SK-N-SH (cell line): ENCODE results near the gene NFRKB. TPM values are rescaled to one million over a fixed set of nuclear protein-coding genes. Genes with fewer than 3 reads are reported as not detected.

Source experiments
- CTCF ChIA-PET: fragments of 300-600, 350-600 bp; formaldehyde crosslinking; extraction: SDS; loops from one replicate; lab custom pipeline; 2021; lab: Yijun Ruan, JAX
- POLR2A ChIA-PET: fragments of 350-600 bp; sonication (Branson Sonifier 250); formaldehyde crosslinking; extraction: SDS; loops from one replicate; lab custom pipeline; 2020; ENCODE audit warnings: antibody characterized with exemption, inconsistent platforms; lab: Yijun Ruan, JAX
- DNase-seq: peaks from one replicate; pipeline ENCODE4 v3.0.0; 2012
- H2AFZ ChIP-seq: fragments of 200-600 bp; sonication (generic); 2 replicates; pipeline ENCODE4 v1.8.1; 2016; ENCODE audit warnings: antibody characterized with exemption, mild to moderate bottlenecking, low read depth
- H3F3A ChIP-seq: fragments of 200-600 bp; sonication (generic); replicated peaks from 2 replicates; pipeline ENCODE3; 2016; ENCODE audit warnings: antibody characterized with exemption, mild to moderate bottlenecking; ENCODE audit not compliant: insufficient read depth
- H3K27ac ChIP-seq, 2 experiments: fragments of 200-500 bp in 1 of 2; fragments of 200-600 bp in 1 of 2; sonication (Bioruptor generic) in 1 of 2; sonication (generic), shearing (Covaris generic) in 1 of 2; 2 replicates each; pipeline versions ENCODE4 v1.5.1 to v1.6.1; 2014 to 2016; ENCODE audit warnings: low read depth in 2 of 2, inconsistent platforms in 1 of 2, low read length in 1 of 2, mild to moderate bottlenecking in 1 of 2, mixed read lengths in 1 of 2
- H3K27me3 ChIP-seq: fragments of 200-600 bp; sonication (generic), shearing (Covaris generic); 2 replicates; pipeline ENCODE4 v1.6.1; 2016; ENCODE audit warnings: mixed run types; ENCODE audit not compliant: insufficient read depth
- H3K36me3 ChIP-seq, 2 experiments: fragments of 200-500 bp in 1 of 2; fragments of 200-600 bp in 1 of 2; sonication (Bioruptor generic) in 1 of 2; sonication (generic) in 1 of 2; replicated peaks in 1 of 2; 2 replicates each; pipeline versions ENCODE3 to v1.5.1; 2014 to 2016; ENCODE audit warnings: low read length in 1 of 2, mild to moderate bottlenecking in 1 of 2; ENCODE audit not compliant: insufficient read depth in 2 of 2, control insufficient read depth in 1 of 2
- H3K4me1 ChIP-seq, 2 experiments: fragments of 200-500 bp in 1 of 2; fragments of 200-600 bp in 1 of 2; sonication (Bioruptor generic) in 1 of 2; sonication (generic), shearing (Covaris generic) in 1 of 2; 2 replicates each; pipeline versions ENCODE4 v1.5.1 to v1.6.1; 2014 to 2016; ENCODE audit warnings: low read depth in 1 of 2, low read length in 1 of 2, mixed run types in 1 of 2; ENCODE audit not compliant: insufficient read depth in 2 of 2, control insufficient read depth in 1 of 2
- H3K4me2 ChIP-seq: fragments of 200-600 bp; sonication (generic), shearing (Covaris generic); 2 replicates; pipeline ENCODE4 v1.6.1; 2017; ENCODE audit warnings: mixed run types
- H3K4me3 ChIP-seq, 2 experiments: fragments of 200-500 bp in 1 of 2; fragments of 200-600 bp in 1 of 2; sonication (Bioruptor generic) in 1 of 2; sonication (generic), shearing (Covaris generic) in 1 of 2; 2 replicates each; pipeline versions ENCODE4 v1.5.1 to v1.8.1; 2014 to 2016; ENCODE audit warnings: low read depth in 2 of 2, inconsistent platforms in 1 of 2, low read length in 1 of 2, mild to moderate bottlenecking in 1 of 2, mixed read lengths in 1 of 2, moderate library complexity in 1 of 2
- H3K79me2 ChIP-seq: fragments of 200-600 bp; sonication (generic); 2 replicates; pipeline ENCODE4 v1.8.1; 2017; ENCODE audit warnings: mild to moderate bottlenecking; ENCODE audit not compliant: insufficient read depth
- H3K9ac ChIP-seq: fragments of 200-600 bp; sonication (generic); 2 replicates; pipeline ENCODE4 v1.6.1; 2017; ENCODE audit warnings: mixed run types
- H3K9me2 ChIP-seq: fragments of 200-600 bp; sonication (generic); 2 replicates; pipeline ENCODE4 v1.6.1; 2017; ENCODE audit warnings: mixed run types
- H3K9me3 ChIP-seq: fragments of 200-600 bp; sonication (generic); 2 replicates; pipeline ENCODE4 v1.6.1; 2017; ENCODE audit warnings: mixed run types, mild to moderate bottlenecking, moderate library complexity
- H4K20me1 ChIP-seq: fragments of 200-600 bp; sonication (generic); 2 replicates; pipeline ENCODE4 v1.6.1; 2017; ENCODE audit warnings: mild to moderate bottlenecking, mixed run types; ENCODE audit not compliant: insufficient read depth
- ELF1 ChIP-seq: IDR thresholded peaks from 2 replicates; pipeline ENCODE4 v1.4.0; 2012
- EZH2phosphoT487 ChIP-seq: fragments of 200-600 bp; sonication (generic); IDR thresholded peaks from 2 replicates; pipeline ENCODE4 v1.6.1; 2017; ENCODE audit warnings: low read depth, mixed run types, mild to moderate bottlenecking, antibody characterized with exemption, moderate library complexity, borderline replicate concordance
- GATA2 ChIP-seq: sonication (generic); formaldehyde crosslinking; IDR thresholded peaks from 2 replicates; pipeline ENCODE4 v1.5.0; 2020; ENCODE audit warnings: mild to moderate bottlenecking, missing genetic modification reagents
- JUND ChIP-seq: IDR thresholded peaks from 2 replicates; pipeline ENCODE4 v1.4.0; 2012
- NFIC ChIP-seq: IDR thresholded peaks from 2 replicates; pipeline ENCODE4 v1.4.0; 2012; ENCODE audit warnings: borderline replicate concordance
- NRF1 ChIP-seq: IDR thresholded peaks from 2 replicates; pipeline ENCODE4 v1.6.1; 2012; ENCODE audit warnings: low read depth, mild to moderate bottlenecking, low read length
- RAD21 ChIP-seq: IDR thresholded peaks from 2 replicates; pipeline ENCODE4 v1.6.1; 2012; ENCODE audit warnings: mild to moderate bottlenecking, low read length
- RXRA ChIP-seq: IDR thresholded peaks from 2 replicates; pipeline ENCODE4 v1.4.0; 2012; ENCODE audit warnings: low read depth, mild to moderate bottlenecking, borderline replicate concordance
- SIN3A ChIP-seq: IDR thresholded peaks from 2 replicates; pipeline ENCODE4 v1.6.1; 2012; ENCODE audit warnings: low read depth, mild to moderate bottlenecking, low read length, moderate library complexity, borderline replicate concordance
- TEAD4 ChIP-seq: IDR thresholded peaks from 2 replicates; pipeline ENCODE4 v1.4.0; 2012; ENCODE audit warnings: mild to moderate bottlenecking, borderline replicate concordance; ENCODE audit not compliant: insufficient read depth
- WGBS: methylation state at CpG from one replicate; pipeline ENCODE4 v1.1.6; 2017; ENCODE audit warnings: low lambda C conversion rate; 5-methylcytosine and 5-hydroxymethylcytosine counted together
- polyA plus RNA-seq, 3 experiments: library from polyadenylated mRNA; depleted of rRNA; stranded (reverse); fragments of >200 nt; gene quantifications; 2 replicates each; pipeline ENCODE4 v1.2.3, GENCODE V29; 2012
- TF ChIP-seq, protein P1 (sequence below): IDR thresholded peaks from 2 replicates; pipeline ENCODE4 v1.4.0; 2012; ENCODE audit warnings: low read depth, borderline replicate concordance
- TF ChIP-seq, protein P2 (sequence below): IDR thresholded peaks from 2 replicates; pipeline ENCODE4 v1.4.0; 2012; ENCODE audit warnings: low read depth
- TF ChIP-seq, protein P3 (sequence below): IDR thresholded peaks from 2 replicates; pipeline ENCODE4 v1.6.1; 2012; ENCODE audit warnings: mild to moderate bottlenecking, low read depth, low read length, moderate library complexity

Gene NFRKB
- polyA plus RNA-seq, 1 of the 3 experiments (the other 2 are of a cell fraction): 13.5 TPM

DNA sequence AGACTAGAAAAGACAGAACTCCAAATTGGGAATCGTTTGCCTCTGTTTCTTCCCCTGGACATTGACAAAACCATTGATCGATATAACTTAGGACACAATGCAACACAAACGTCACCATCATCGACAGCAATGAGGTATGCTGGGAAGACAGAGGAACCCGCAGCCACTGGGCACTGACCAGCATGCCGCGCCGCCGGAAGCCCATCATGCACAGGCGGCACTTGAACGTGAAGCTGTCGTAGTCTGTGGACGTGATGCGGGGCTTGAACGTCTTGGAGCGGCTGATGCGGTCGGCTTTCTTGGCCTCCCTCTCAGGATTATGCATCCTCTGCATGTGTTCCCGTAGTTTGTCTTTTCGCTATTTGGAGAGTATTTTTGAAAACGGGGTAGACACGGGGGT lies 23.0 kb upstream of the NFRKB start:
- 97% methylated on average over 22 of the region's 22 CpGs for WGBS
- H4K20me1 ChIP-seq: no peaks in the 10 kb centered on the region
- H3K9ac ChIP-seq: no peak overlapping the region
- no peaks in the 10 kb centered on the region for H3K79me2 ChIP-seq
- no peaks in the 10 kb centered on the region for H3K9me3 ChIP-seq
- CTCF ChIA-PET: interaction anchor here (3.0 kb wide), 1 partner anchor 214 kb away, joined by 15 read pairs; no protein-coding TSS in a partner anchor
- H3K4me1 ChIP-seq: no peaks in the 10 kb centered on the region
- no peaks in the 10 kb centered on the region for H3K27me3 ChIP-seq
- no peak for DNase-seq
- TF ChIP-seq SIN3A (no peak), GATA2 (CRISPR knock-in tag) (no peak), ELF1 (no peak), TEAD4 (no peak), RXRA (no peak), NFIC (no peak)
- TF ChIP-seq, protein P1, sequence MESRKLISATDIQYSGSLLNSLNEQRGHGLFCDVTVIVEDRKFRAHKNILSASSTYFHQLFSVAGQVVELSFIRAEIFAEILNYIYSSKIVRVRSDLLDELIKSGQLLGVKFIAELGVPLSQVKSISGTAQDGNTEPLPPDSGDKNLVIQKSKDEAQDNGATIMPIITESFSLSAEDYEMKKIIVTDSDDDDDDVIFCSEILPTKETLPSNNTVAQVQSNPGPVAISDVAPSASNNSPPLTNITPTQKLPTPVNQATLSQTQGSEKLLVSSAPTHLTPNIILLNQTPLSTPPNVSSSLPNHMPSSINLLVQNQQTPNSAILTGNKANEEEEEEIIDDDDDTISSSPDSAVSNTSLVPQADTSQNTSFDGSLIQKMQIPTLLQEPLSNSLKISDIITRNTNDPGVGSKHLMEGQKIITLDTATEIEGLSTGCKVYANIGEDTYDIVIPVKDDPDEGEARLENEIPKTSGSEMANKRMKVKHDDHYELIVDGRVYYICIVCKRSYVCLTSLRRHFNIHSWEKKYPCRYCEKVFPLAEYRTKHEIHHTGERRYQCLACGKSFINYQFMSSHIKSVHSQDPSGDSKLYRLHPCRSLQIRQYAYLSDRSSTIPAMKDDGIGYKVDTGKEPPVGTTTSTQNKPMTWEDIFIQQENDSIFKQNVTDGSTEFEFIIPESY: no peak
- TF ChIP-seq, protein P2, sequence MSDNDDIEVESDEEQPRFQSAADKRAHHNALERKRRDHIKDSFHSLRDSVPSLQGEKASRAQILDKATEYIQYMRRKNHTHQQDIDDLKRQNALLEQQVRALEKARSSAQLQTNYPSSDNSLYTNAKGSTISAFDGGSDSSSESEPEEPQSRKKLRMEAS: no peak
- H2AFZ ChIP-seq: no peak overlapping the region
- peaks cover 3% of the 10 kb centered on the region for H3F3A ChIP-seq
- no peak overlapping the region for H3K4me2 ChIP-seq
- H3K9me2 ChIP-seq: no peaks in the 10 kb centered on the region
- H3K4me3 ChIP-seq: no peak overlapping the region
- peaks cover 7 to 21% of the 10 kb centered on the region in 2 experiments for H3K36me3 ChIP-seq
- POLR2A ChIA-PET: no interaction called here
- H3K27ac ChIP-seq: no peak overlapping the region

DNA sequence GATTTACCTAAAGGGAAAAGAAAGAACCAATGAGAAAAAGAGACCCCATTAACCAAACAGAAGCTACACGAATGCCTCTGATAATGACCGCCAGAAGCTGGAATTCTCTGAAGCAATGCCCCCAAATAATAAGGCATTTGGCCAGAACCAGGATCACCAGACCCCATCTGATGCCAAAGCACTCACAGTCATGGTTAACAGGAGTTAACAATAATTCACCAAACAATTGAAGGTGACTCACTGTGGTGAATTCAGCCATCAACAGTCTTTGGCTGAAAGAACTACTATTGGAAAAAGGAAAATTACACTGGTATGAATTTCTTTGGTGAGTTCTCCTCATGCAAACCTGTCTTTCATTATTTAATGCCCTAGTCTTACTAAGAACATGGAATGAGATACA lies 21.9 kb upstream of the NFRKB start:
- POLR2A ChIA-PET: no interaction called here
- Histone ChIP-seq H3K9ac (no peak overlapping the region), H3K4me1 (no peaks in the 10 kb centered on the region), H3K36me3 (peaks cover 7 to 12% of the 10 kb centered on the region in 2 experiments), H4K20me1 (no peaks in the 10 kb centered on the region), H3F3A (no peaks in the 10 kb centered on the region), H3K4me2 (no peak overlapping the region), H3K27ac (no peak overlapping the region), H3K9me2 (no peaks in the 10 kb centered on the region), H3K27me3 (no peaks in the 10 kb centered on the region), H3K9me3 (no peaks in the 10 kb centered on the region), H3K4me3 (no peak overlapping the region), H3K79me2 (no peaks in the 10 kb centered on the region), H2AFZ (no peak overlapping the region)
- CTCF ChIA-PET: interaction anchor here (3.0 kb wide), 1 partner anchor 216 kb away, joined by 15 read pairs; no protein-coding TSS in a partner anchor
- DNase-seq: no peak
- WGBS: 88% methylated on average over 2 of the region's 2 CpGs
- TF ChIP-seq RAD21 (no peak), GATA2 (CRISPR knock-in tag) (no peak), JUND (no peak), NRF1 (no peak), NFIC (no peak), EZH2phosphoT487 (no peak), TEAD4 (no peak)
- TF ChIP-seq, protein P3, sequence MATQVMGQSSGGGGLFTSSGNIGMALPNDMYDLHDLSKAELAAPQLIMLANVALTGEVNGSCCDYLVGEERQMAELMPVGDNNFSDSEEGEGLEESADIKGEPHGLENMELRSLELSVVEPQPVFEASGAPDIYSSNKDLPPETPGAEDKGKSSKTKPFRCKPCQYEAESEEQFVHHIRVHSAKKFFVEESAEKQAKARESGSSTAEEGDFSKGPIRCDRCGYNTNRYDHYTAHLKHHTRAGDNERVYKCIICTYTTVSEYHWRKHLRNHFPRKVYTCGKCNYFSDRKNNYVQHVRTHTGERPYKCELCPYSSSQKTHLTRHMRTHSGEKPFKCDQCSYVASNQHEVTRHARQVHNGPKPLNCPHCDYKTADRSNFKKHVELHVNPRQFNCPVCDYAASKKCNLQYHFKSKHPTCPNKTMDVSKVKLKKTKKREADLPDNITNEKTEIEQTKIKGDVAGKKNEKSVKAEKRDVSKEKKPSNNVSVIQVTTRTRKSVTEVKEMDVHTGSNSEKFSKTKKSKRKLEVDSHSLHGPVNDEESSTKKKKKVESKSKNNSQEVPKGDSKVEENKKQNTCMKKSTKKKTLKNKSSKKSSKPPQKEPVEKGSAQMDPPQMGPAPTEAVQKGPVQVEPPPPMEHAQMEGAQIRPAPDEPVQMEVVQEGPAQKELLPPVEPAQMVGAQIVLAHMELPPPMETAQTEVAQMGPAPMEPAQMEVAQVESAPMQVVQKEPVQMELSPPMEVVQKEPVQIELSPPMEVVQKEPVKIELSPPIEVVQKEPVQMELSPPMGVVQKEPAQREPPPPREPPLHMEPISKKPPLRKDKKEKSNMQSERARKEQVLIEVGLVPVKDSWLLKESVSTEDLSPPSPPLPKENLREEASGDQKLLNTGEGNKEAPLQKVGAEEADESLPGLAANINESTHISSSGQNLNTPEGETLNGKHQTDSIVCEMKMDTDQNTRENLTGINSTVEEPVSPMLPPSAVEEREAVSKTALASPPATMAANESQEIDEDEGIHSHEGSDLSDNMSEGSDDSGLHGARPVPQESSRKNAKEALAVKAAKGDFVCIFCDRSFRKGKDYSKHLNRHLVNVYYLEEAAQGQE: no peak
